OCI-LY7 (cell line): Measurements from ENCODE around the gene LRRC47. TPM values are rescaled to one million over a fixed set of nuclear protein-coding genes. Genes with fewer than 3 reads are reported as not detected.

ENCODE experiments used
- BruUV-seq: library from RNA; stranded (reverse); fragments of 400-500 nt; replicated peaks from 2 replicates; lab custom pipeline; 2021; lab: Mats Ljungman, UMichigan
- CTCF ChIA-PET: fragments of 300-600 bp; sonication (Branson Sonifier 250); formaldehyde crosslinking; loops from one replicate; lab custom pipeline; 2022; ENCODE audit warnings: antibody characterized with exemption; ENCODE audit not compliant: unreplicated experiment; lab: Charles Lee
- POLR2A ChIA-PET: fragments of 300-600 bp; sonication (Branson Sonifier 250); formaldehyde crosslinking; loops from one replicate; lab custom pipeline; 2022; ENCODE audit warnings: antibody characterized with exemption; lab: Charles Lee
- DNase-seq: peaks from one replicate; pipeline ENCODE4 v3.0.0-alpha.2; 2015; ENCODE audit warnings: low spot score
- H2AFZ ChIP-seq: fragments of 200-600 bp; sonication (generic), shearing (Covaris generic); 2 replicates; pipeline ENCODE4 v1.6.1; 2014; ENCODE audit warnings: mild to moderate bottlenecking, antibody characterized with exemption, low read length, moderate library complexity
- H3K27ac ChIP-seq: fragments of 200-600 bp; sonication (generic); 2 replicates; pipeline ENCODE4 v1.5.1; 2014; ENCODE audit warnings: mixed run types, low read depth, mild to moderate bottlenecking, moderate library complexity, low read length, inconsistent platforms; ENCODE audit not compliant: poor library complexity, severe bottlenecking
- H3K36me3 ChIP-seq: fragments of 200-600 bp; sonication (generic); 2 replicates; pipeline ENCODE4 v1.6.1; 2014; ENCODE audit warnings: mild to moderate bottlenecking, antibody characterized with exemption, low read length, moderate library complexity, mixed read lengths; ENCODE audit not compliant: insufficient read depth
- H3K4me1 ChIP-seq: fragments of 200-600 bp; sonication (generic); 2 replicates; pipeline ENCODE4 v1.5.1; 2014; ENCODE audit warnings: mild to moderate bottlenecking, low read length; ENCODE audit not compliant: insufficient read depth, poor library complexity, severe bottlenecking
- H3K4me2 ChIP-seq: fragments of 200-600 bp; sonication (generic); 2 replicates; pipeline ENCODE4 v1.6.1; 2014; ENCODE audit warnings: mild to moderate bottlenecking, low read length
- H3K4me3 ChIP-seq: fragments of 200-600 bp; sonication (generic); 2 replicates; pipeline ENCODE4 v1.5.1; 2014; ENCODE audit warnings: mild to moderate bottlenecking, low read depth, low read length; ENCODE audit not compliant: poor library complexity, severe bottlenecking
- H3K79me2 ChIP-seq: fragments of 200-600 bp; sonication (generic); 2 replicates; pipeline ENCODE4 v1.6.1; 2016; ENCODE audit warnings: low read depth, mild to moderate bottlenecking, low read length, moderate library complexity, mixed read lengths; ENCODE audit not compliant: insufficient read depth
- H3K9me2 ChIP-seq: fragments of 200-600 bp; sonication (generic); 2 replicates; pipeline ENCODE4 v1.6.1; 2016; ENCODE audit warnings: mild to moderate bottlenecking, low read length, mixed read lengths; ENCODE audit not compliant: insufficient read depth
- H3K9me3 ChIP-seq: fragments of 200-600 bp; sonication (generic); 2 replicates; pipeline ENCODE4 v1.6.1; 2014; ENCODE audit warnings: mild to moderate bottlenecking, mixed run types, low read length, mixed read lengths
- H4K20me1 ChIP-seq: fragments of 200-600 bp; sonication (generic); 2 replicates; pipeline ENCODE4 v1.6.1; 2014; ENCODE audit warnings: mild to moderate bottlenecking, antibody characterized with exemption, low read length, moderate library complexity, mixed read lengths; ENCODE audit not compliant: insufficient read depth
- EZH2phosphoT487 ChIP-seq: fragments of 200-600 bp; sonication (generic); IDR thresholded peaks from 2 replicates; pipeline ENCODE4 v1.6.1; 2018; ENCODE audit warnings: low read depth, borderline replicate concordance, mild to moderate bottlenecking, mixed run types, antibody characterized with exemption, low read length, moderate library complexity, mixed read lengths
- intact Hi-C: fragments of 100-400 bp; cut with micrococcal nuclease; formaldehyde crosslinking; loops from one replicate; pipeline ENCODE4 v1.10.0; 2022; ENCODE audit not compliant: unreplicated experiment
- total RNA-seq, 2 experiments: library from RNA; depleted of rRNA in 1 of 2; stranded (reverse); fragments of >200 nt in 1 of 2; shearing (Covaris generic) in 1 of 2; gene quantifications; 2 replicates each; pipeline ENCODE4 v1.2.3, GENCODE V29; 2014 to 2022
- TF ChIP-seq, protein P1 (sequence below): fragments of 200-600 bp; sonication (generic); conservative IDR thresholded peaks from 2 replicates; pipeline ENCODE4 v1.5.1; 2014; ENCODE audit warnings: mild to moderate bottlenecking, antibody characterized with exemption, low read length, moderate library complexity, mixed read lengths

LRRC47 gene
- total RNA-seq, 2 experiments from 2014 or later, result 36.4 to 49.1 TPM

DNA sequence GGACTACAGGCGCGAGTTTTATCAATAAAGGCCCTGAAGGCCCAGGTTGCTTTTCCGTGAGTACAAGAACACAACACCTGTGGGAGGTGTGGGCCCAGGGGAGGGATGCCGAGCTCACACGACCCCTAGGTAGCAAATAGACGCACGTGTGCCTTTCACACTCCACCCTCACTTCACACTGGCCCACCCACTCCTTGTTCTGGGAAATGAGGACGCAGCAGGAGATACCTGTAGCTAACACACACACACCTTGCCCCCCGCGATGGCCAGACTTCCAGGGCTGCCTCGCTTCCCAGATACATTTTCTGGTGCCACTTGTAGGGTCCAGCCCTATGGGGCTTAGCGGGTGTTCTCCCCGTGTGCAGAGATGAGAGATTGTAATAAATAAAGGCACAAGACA is 48.4 kb downstream of the LRRC47 start:
- no peaks in the 10 kb centered on the region for H3K9me2 ChIP-seq
- no peak for DNase-seq
- no peaks in the 10 kb centered on the region for H3K36me3 ChIP-seq
- BruUV-seq, result no TSS peak
- no peak overlapping the region for H2AFZ ChIP-seq
- intact Hi-C loops, result no loop called here
- no peaks in the 10 kb centered on the region for H3K79me2 ChIP-seq
- H3K4me2 ChIP-seq, result peak overlapping the region; percentile 48
- no peaks in the 10 kb centered on the region for H3K4me1 ChIP-seq
- H3K4me3 ChIP-seq, result no peak overlapping the region
- TF ChIP-seq, protein P1, sequence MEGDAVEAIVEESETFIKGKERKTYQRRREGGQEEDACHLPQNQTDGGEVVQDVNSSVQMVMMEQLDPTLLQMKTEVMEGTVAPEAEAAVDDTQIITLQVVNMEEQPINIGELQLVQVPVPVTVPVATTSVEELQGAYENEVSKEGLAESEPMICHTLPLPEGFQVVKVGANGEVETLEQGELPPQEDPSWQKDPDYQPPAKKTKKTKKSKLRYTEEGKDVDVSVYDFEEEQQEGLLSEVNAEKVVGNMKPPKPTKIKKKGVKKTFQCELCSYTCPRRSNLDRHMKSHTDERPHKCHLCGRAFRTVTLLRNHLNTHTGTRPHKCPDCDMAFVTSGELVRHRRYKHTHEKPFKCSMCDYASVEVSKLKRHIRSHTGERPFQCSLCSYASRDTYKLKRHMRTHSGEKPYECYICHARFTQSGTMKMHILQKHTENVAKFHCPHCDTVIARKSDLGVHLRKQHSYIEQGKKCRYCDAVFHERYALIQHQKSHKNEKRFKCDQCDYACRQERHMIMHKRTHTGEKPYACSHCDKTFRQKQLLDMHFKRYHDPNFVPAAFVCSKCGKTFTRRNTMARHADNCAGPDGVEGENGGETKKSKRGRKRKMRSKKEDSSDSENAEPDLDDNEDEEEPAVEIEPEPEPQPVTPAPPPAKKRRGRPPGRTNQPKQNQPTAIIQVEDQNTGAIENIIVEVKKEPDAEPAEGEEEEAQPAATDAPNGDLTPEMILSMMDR, result no peak
- no peak for TF ChIP-seq EZH2phosphoT487
- H3K9me3 ChIP-seq, result no peaks in the 10 kb centered on the region
- no peak overlapping the region for H3K27ac ChIP-seq
- H4K20me1 ChIP-seq, result no peaks in the 10 kb centered on the region
- ChIA-PET POLR2A (no interaction called here), CTCF (no interaction called here)

DNA sequence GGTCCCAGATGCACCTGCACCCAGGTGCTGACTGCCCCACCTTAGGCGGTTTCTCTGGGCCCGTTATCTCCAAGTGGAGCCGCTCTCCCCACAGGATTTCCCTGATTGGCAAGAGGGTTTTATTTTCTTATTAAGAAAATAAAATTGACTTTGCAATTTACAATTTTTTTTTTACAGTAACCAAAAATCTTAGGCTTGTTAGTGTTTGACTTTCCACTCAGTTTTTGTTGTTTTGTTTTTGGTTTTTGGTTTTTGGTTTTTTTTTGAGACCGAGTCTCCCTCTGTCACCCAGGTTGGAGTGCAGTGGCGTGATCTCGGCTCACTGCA is 48.8 kb downstream of the LRRC47 start:
- Histone ChIP-seq H2AFZ (no peak overlapping the region), H3K9me3 (no peaks in the 10 kb centered on the region), H3K4me2 (peak overlapping the region; percentile 48), H3K27ac (no peak overlapping the region), H4K20me1 (no peaks in the 10 kb centered on the region), H3K4me1 (no peaks in the 10 kb centered on the region), H3K79me2 (no peaks in the 10 kb centered on the region), H3K4me3 (peak overlapping the region; percentile 43), H3K36me3 (no peaks in the 10 kb centered on the region), H3K9me2 (no peaks in the 10 kb centered on the region)
- ChIA-PET POLR2A (no interaction called here), CTCF (no interaction called here)
- BruUV-seq, result no TSS peak
- TF ChIP-seq EZH2phosphoT487, result no peak
- DNase-seq, result no peak
- intact Hi-C loops, result no loop called here

DNA sequence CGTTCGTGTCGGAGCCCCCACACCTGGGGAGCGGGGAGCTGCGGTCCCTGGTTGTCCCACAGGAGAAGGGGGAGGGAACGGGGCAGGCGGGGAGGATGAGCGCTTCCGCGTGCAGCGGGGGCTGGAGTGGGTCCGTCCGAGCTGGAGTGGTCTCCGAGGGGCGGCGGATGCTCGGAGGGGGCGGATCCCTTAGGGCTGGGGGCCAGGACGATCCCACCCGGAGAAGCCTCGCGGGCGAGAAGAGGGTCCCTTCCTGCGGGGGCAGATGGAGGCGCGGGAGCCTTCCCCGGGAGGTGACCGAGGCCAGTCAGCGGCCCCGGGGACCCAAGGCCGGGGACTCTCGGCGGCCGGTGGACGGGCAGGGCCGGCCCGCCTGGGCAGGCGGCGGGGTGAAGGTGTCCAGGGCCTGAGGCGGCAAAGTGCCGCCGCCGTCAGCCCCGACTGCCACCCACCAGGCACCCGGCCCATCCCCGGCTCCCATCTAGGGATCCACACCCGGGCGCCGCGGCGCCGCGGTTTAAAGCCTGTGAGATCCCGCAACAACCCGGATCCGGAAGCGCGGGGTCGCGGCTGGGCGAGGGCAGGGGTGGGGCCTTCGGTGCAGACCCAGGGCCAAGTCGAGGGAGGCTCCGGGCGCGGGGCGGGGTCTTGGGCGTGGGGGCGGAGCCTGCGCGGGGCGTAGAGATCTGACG is 49.3 kb downstream of the LRRC47 start:
- ChIA-PET POLR2A (no interaction called here), CTCF (no interaction called here)
- H3K4me2 ChIP-seq, result peak overlapping the region; percentile 48
- peak overlapping the region; percentile 43 for H3K4me3 ChIP-seq
- intact Hi-C loops, result no loop called here
- no peaks in the 10 kb centered on the region for H3K79me2 ChIP-seq
- H3K36me3 ChIP-seq, result no peaks in the 10 kb centered on the region
- no peaks in the 10 kb centered on the region for H3K4me1 ChIP-seq
- no peaks in the 10 kb centered on the region for H4K20me1 ChIP-seq
- TF ChIP-seq, protein P1, result no peak
- no peak for TF ChIP-seq EZH2phosphoT487
- no peaks in the 10 kb centered on the region for H3K9me3 ChIP-seq
- H3K9me2 ChIP-seq, result no peaks in the 10 kb centered on the region
- H2AFZ ChIP-seq, result no peak overlapping the region
- H3K27ac ChIP-seq, result no peak overlapping the region
- DNase-seq, result peak; percentile 29
- no TSS peak for BruUV-seq
